DMS114 treated with DMSO at 0.1 percent for 48 hours (cell line): Measurements from ENCODE around the gene UBP1.
A peak's percentile ranks its signal among the peaks of the same experiment; 100 is the strongest.

Experiments
- DNase-seq: peaks from one replicate; lab custom pipeline; 2025; ENCODE audit not compliant: unreplicated experiment; lab: John Stamatoyannopoulos, UW

The UBP1 gene

GRCh38 chr3:33392144-33392543 is 48.1 kb downstream of the UBP1 start:
- no peak for DNase-seq

- no peak for DNase-seq
Measured at GRCh38 chr3:33391255-33391995, 48.8 kb downstream of the UBP1 start.

- no peak for DNase-seq
Measured at GRCh38 chr3:33389908-33390307, 50.3 kb downstream of the UBP1 start.

- no peak for DNase-seq
Measured at GRCh38 chr3:33388374-33389100, 51.7 kb downstream of the UBP1 start.

- DNase-seq: no peak
Measured at GRCh38 chr3:33386631-33387030, 53.6 kb downstream of the UBP1 start.

- DNase-seq: no peak
Measured at GRCh38 chr3:33385423-33385822, 54.8 kb downstream of the UBP1 start.

GRCh38 chr3:33383951-33384350 is 56.3 kb downstream of the UBP1 start:
- DNase-seq: no peak

- no peak for DNase-seq
Measured at GRCh38 chr3:33380653-33381052, 59.6 kb downstream of the UBP1 start.

- DNase-seq: no peak
Measured at GRCh38 chr3:33377931-33378330, 62.3 kb downstream of the UBP1 start.

GRCh38 chr3:33377489-33377888 is 62.7 kb downstream of the UBP1 start:
- DNase-seq: no peak

GRCh38 chr3:33373082-33373437 is 67.1 kb downstream of the UBP1 start:
- no peak for DNase-seq

- peak; percentile 35 for DNase-seq
Measured at GRCh38 chr3:33372218-33373081, 67.8 kb downstream of the UBP1 start.

GRCh38 chr3:33364531-33365128 is 75.6 kb downstream of the UBP1 start:
- DNase-seq: no peak

GRCh38 chr3:33364060-33364459 is 76.1 kb downstream of the UBP1 start:
- no peak for DNase-seq

GRCh38 chr3:33363113-33363800 is 76.9 kb downstream of the UBP1 start:
- DNase-seq: no peak

- DNase-seq: no peak
Measured at GRCh38 chr3:33360136-33360825, 79.9 kb downstream of the UBP1 start.

- no peak for DNase-seq
Measured at GRCh38 chr3:33358172-33358781, 81.9 kb downstream of the UBP1 start.

- no peak for DNase-seq
Measured at GRCh38 chr3:33355611-33356010, 84.6 kb downstream of the UBP1 start.

- no peak for DNase-seq
Measured at GRCh38 chr3:33339758-33340157, 100.4 kb downstream of the UBP1 start.
